B cell (primary cell): Measurements from ENCODE around the gene RAI14. TPM values are rescaled to one million over a fixed set of nuclear protein-coding genes. Genes with fewer than 3 reads are reported as not detected.

Experiments used
- ATAC-seq: fragments of 200-7000 bp; cut with Tn5 transposase; one replicate; pipeline ENCODE4 v1.10.0; 2021; ENCODE audit warnings: low read depth, mild to moderate bottlenecking, moderate number of reproducible peaks, moderate library complexity
- CTCF ChIA-PET: fragments of 350-600 bp; sonication (Branson Sonifier 250); formaldehyde crosslinking; loops from one replicate; lab custom pipeline; 2021; ENCODE audit warnings: antibody characterized with exemption, inconsistent platforms; lab: Charles Lee
- POLR2A ChIA-PET: fragments of 350-600 bp; sonication (Branson Sonifier 250); formaldehyde crosslinking; loops from one replicate; lab custom pipeline; 2021; ENCODE audit warnings: antibody characterized with exemption; lab: Charles Lee
- DNase-seq: peaks from one replicate; pipeline ENCODE4 v3.0.0; 2013
- H2AFZ ChIP-seq: 2 replicates; pipeline ENCODE4 v1.6.1; 2012; ENCODE audit warnings: mild to moderate bottlenecking, low read depth, low read length; ENCODE audit not compliant: insufficient read depth, poor library complexity, severe bottlenecking
- H3K27ac ChIP-seq, 2 donors: 1 replicate in 1 of 2; 2 replicates in 1 of 2; pipeline ENCODE4 v1.5.1; 2012 to 2013; ENCODE audit warnings: low read length in 2 of 2, mild to moderate bottlenecking in 2 of 2, moderate library complexity in 1 of 2
- H3K27me3 ChIP-seq, 4 experiments: fragments of 200-600 bp in 1 of 4; sonication (generic) in 1 of 4; replicated peaks in 1 of 4; 1 replicate in 2 of 4; 2 replicates in 2 of 4; pipeline versions ENCODE4 v1.6.1 to v1.7.0; 2013 to 2016; ENCODE audit warnings: low read length in 3 of 4, mild to moderate bottlenecking in 2 of 4, mixed read lengths in 1 of 4, moderate library complexity in 1 of 4; ENCODE audit not compliant: insufficient read depth in 4 of 4, control insufficient read depth in 3 of 4; ENCODE audit errors: control extremely low read depth in 1 of 4
- H3K36me3 ChIP-seq, 2 experiments: replicated peaks in 1 of 2; 1 replicate in 1 of 2; 2 replicates in 1 of 2; pipeline versions ENCODE4 v1.6.1 to v1.7.1; 2013; ENCODE audit warnings: low read length in 1 of 2; ENCODE audit not compliant: insufficient read depth in 2 of 2, control insufficient read depth in 1 of 2; ENCODE audit errors: control extremely low read depth in 1 of 2, extremely low read depth in 1 of 2
- H3K4me1 ChIP-seq, 2 donors: fragments of 200-600 bp in 1 of 2; sonication (generic) in 1 of 2; 1 replicate in 1 of 2; 2 replicates in 1 of 2; pipeline versions ENCODE4 v1.5.1 to v1.6.1; 2013 to 2017; ENCODE audit warnings: low read length in 2 of 2; ENCODE audit not compliant: control insufficient read depth in 2 of 2, insufficient read depth in 2 of 2
- H3K4me2 ChIP-seq: replicated peaks from 2 replicates; pipeline ENCODE3; 2012; ENCODE audit warnings: mild to moderate bottlenecking, low read depth, low read length; ENCODE audit not compliant: poor library complexity, severe bottlenecking
- H3K4me3 ChIP-seq, 5 experiments: fragments of 200-600 bp in 1 of 5; sonication (generic) in 1 of 5; 1 replicate in 3 of 5; 2 replicates in 2 of 5; pipeline versions ENCODE4 v1.5.1 to v1.7.0; 2011 to 2016; ENCODE audit warnings: low read length in 4 of 5, mild to moderate bottlenecking in 4 of 5, low read depth in 2 of 5, control low read depth in 1 of 5, moderate library complexity in 1 of 5; ENCODE audit not compliant: insufficient read depth in 1 of 5; ENCODE audit errors: control extremely low read depth in 1 of 5, extremely low read depth in 1 of 5
- H3K79me2 ChIP-seq: fragments of 200-600 bp; sonication (generic); one replicate; pipeline ENCODE4 v1.6.0; 2016; ENCODE audit warnings: low read length; ENCODE audit not compliant: control insufficient read depth, insufficient read depth
- H3K9ac ChIP-seq: fragments of 200-600 bp; sonication (generic); 2 replicates; pipeline ENCODE4 v1.6.1; 2017; ENCODE audit warnings: mild to moderate bottlenecking, low read length, moderate library complexity
- H3K9me3 ChIP-seq, 3 donors: one replicate each; pipeline versions ENCODE4 v1.6.1 to v1.7.1; 2013; ENCODE audit warnings: low read length in 2 of 3; ENCODE audit not compliant: control insufficient read depth in 2 of 3, insufficient read depth in 1 of 3; ENCODE audit errors: control extremely low read depth in 1 of 3
- H4K20me1 ChIP-seq: 2 replicates; pipeline ENCODE4 v1.6.0; 2012; ENCODE audit warnings: mild to moderate bottlenecking, low read length; ENCODE audit not compliant: insufficient read depth, control insufficient read depth, poor library complexity, severe bottlenecking
- H3K27ac Mint-ChIP-seq: one replicate; pipeline ENCODE4 v1.8.0; 2021; ENCODE audit warnings: mixed read lengths
- H3K27me3 Mint-ChIP-seq: one replicate; pipeline ENCODE4 v1.8.0; 2021; ENCODE audit warnings: mixed read lengths
- H3K4me1 Mint-ChIP-seq: one replicate; pipeline ENCODE4 v1.8.0; 2021; ENCODE audit warnings: mixed read lengths
- H3K4me3 Mint-ChIP-seq: one replicate; pipeline ENCODE4 v1.8.0; 2021; ENCODE audit warnings: mixed read lengths
- H3K9me3 Mint-ChIP-seq: one replicate; pipeline ENCODE4 v1.8.0; 2022; ENCODE audit warnings: mixed read lengths; ENCODE audit not compliant: insufficient read depth
- CTCF ChIP-seq: fragments of 200-600 bp; IDR thresholded peaks from one replicate; pipeline ENCODE4 v1.8.0; 2022; ENCODE audit warnings: antibody characterized with exemption, mild to moderate bottlenecking
- EZH2 ChIP-seq: IDR thresholded peaks from 2 replicates; pipeline ENCODE4 v1.6.1; 2012; ENCODE audit warnings: borderline replicate concordance, low read depth, mild to moderate bottlenecking, moderate library complexity, low read length; ENCODE audit not compliant: insufficient read depth, poor library complexity, severe bottlenecking
- WGBS: methylation state at CpG from one replicate; pipeline ENCODE4 v1.1.5; 2013; ENCODE audit warnings: missing lambda C conversion rate; ENCODE audit not compliant: insufficient coverage; 5-methylcytosine and 5-hydroxymethylcytosine counted together
- intact Hi-C: fragments of 100-400 bp; cut with micrococcal nuclease; formaldehyde crosslinking; loops from one replicate; pipeline ENCODE4 v1.10.0; 2022
- polyA plus RNA-seq: library from polyadenylated mRNA; depleted of rRNA; stranded (reverse); fragments of >200 nt; gene quantifications from 2 replicates; pipeline ENCODE4 v1.2.3, GENCODE V29; 2012
- total RNA-seq, 2 donors: library from RNA; stranded (reverse); fragments of 120-200 nt in 1 of 2; gene quantifications; 1 replicate in 1 of 2; 2 replicates in 1 of 2; pipeline versions ENCODE4 v1.2.3 to v1.2.4, GENCODE V29; 2013 to 2022

RAI14 gene
- total and polyA plus RNA-seq, 2 donors (not counting 1 experiment from before 2014, with no cell fraction given) = 0.55 to 1.9 TPM

GRCh38 chr5:34719029-34719428, 62.9 kb downstream of the RAI14 start:
- TF ChIP-seq CTCF = no peak
- no peak for TF ChIP-seq EZH2
- Histone ChIP-seq H4K20me1 (no peaks in the 10 kb centered on the region), H2AFZ (no peak overlapping the region), H3K4me2 (no peak overlapping the region), H3K36me3 (no peaks in the 10 kb centered on the region), H3K9ac (no peak overlapping the region), H3K27me3 (no peaks in the 10 kb centered on the region), H3K4me3 (no peak overlapping the region), H3K9me3 (no peaks in the 10 kb centered on the region), H3K79me2 (no peaks in the 10 kb centered on the region), H3K27ac (no peak overlapping the region), H3K4me1 (no peaks in the 10 kb centered on the region)
- POLR2A ChIA-PET = no interaction called here
- intact Hi-C loops = no loop called here
- H3K27ac Mint-ChIP-seq = no peak overlapping the region
- CTCF ChIA-PET = no interaction called here
- WGBS = 87% methylated on average over 5 of the region's 8 CpGs
- no peaks in the 10 kb centered on the region for H3K4me1 Mint-ChIP-seq
- peaks cover 16% of the 10 kb centered on the region for H3K27me3 Mint-ChIP-seq
- H3K9me3 Mint-ChIP-seq = no peaks in the 10 kb centered on the region
- H3K4me3 Mint-ChIP-seq = no peak overlapping the region
- DNase-seq (no peak), ATAC-seq (no peak)

DNA sequence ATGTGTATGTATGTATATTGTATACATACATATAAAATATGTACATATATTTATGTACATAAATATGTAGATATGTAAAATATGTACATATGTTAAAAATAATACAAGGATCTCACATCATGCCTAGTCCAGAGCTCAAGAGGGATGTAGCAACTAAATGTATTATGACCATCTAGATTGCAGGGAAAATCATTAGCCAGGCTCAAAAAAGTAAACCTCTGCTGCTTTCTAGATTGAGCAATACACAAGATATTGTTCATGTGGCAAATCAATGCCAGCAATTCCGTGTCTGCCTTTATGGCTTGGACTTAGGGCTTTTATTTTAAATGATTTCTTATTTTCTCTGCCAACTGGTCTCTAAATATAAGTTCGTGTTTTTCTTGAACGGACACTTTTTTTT, 65.2 kb downstream of the RAI14 start:
- H4K20me1 ChIP-seq = no peaks in the 10 kb centered on the region
- no peak overlapping the region for H3K4me3 ChIP-seq
- POLR2A ChIA-PET = no interaction called here
- intact Hi-C loops = no loop called here
- TF ChIP-seq CTCF (no peak), EZH2 (no peak)
- Mint-ChIP-seq H3K27ac (no peak overlapping the region), H3K4me1 (no peaks in the 10 kb centered on the region), H3K4me3 (no peak overlapping the region), H3K9me3 (no peaks in the 10 kb centered on the region), H3K27me3 (peaks cover 11% of the 10 kb centered on the region)
- no peak overlapping the region for H3K4me2 ChIP-seq
- CTCF ChIA-PET = no interaction called here
- DNase-seq = no peak
- no peak overlapping the region for H3K9ac ChIP-seq
- ATAC-seq = no peak
- no peaks in the 10 kb centered on the region for H3K9me3 ChIP-seq
- no peak overlapping the region for H2AFZ ChIP-seq
- 89% methylated on average over 2 of the region's 3 CpGs for WGBS
- no peaks in the 10 kb centered on the region for H3K79me2 ChIP-seq
- no peak overlapping the region for H3K27ac ChIP-seq
- H3K4me1 ChIP-seq = no peaks in the 10 kb centered on the region
- no peaks in the 10 kb centered on the region for H3K36me3 ChIP-seq
- H3K27me3 ChIP-seq = no peaks in the 10 kb centered on the region
